GM12872 (cell line): ENCODE measurements around the gene CNTN4.

Source experiments
- TF ChIP-seq, protein P1 (sequence below): IDR thresholded peaks from 3 replicates; pipeline ENCODE4 v1.5.1; 2011; ENCODE audit warnings: low read depth, mild to moderate bottlenecking, low read length, moderate library complexity; ENCODE audit not compliant: insufficient read depth

CNTN4 gene

DNA sequence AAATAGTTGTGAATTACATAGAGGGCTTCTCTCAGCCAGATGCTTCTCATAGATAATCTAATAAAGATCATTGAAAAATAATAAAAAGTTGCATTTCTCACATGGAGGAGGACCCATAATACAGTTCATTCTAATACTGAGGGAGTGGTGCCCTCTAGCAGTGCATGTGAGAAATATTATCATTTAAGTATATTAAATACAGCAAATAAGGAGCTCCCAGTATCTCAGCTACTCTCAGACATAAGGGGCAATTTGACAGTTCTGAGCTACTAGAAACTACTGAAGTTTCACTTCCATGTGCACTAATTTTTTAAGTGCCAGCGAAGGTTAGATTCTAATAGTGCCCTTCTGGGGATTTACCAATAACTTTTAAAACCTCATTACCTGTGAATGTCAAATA, 823.2 kb downstream of the CNTN4 start:
- TF ChIP-seq, protein P1, sequence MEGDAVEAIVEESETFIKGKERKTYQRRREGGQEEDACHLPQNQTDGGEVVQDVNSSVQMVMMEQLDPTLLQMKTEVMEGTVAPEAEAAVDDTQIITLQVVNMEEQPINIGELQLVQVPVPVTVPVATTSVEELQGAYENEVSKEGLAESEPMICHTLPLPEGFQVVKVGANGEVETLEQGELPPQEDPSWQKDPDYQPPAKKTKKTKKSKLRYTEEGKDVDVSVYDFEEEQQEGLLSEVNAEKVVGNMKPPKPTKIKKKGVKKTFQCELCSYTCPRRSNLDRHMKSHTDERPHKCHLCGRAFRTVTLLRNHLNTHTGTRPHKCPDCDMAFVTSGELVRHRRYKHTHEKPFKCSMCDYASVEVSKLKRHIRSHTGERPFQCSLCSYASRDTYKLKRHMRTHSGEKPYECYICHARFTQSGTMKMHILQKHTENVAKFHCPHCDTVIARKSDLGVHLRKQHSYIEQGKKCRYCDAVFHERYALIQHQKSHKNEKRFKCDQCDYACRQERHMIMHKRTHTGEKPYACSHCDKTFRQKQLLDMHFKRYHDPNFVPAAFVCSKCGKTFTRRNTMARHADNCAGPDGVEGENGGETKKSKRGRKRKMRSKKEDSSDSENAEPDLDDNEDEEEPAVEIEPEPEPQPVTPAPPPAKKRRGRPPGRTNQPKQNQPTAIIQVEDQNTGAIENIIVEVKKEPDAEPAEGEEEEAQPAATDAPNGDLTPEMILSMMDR: 0 out of 3 replicates have a peak, but pooled peaks have one; percentile 22

DNA sequence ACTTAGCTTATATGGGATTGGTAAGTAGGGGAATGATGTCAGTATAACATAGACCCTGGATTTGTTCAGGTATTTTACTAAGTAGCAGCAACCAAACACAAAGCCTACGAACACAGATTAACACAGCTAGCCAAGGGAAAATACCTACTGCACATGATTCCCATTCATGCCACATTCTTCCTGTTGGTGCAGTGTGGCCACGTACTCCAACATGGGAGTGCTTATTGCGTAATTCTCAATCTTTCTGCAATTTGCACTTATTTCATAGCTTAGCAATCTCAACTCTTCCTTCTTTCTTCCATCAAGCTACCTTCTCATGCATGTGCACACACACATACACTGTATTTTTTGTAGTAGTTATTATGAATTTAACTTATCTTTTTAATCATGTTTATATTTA, 824.7 kb downstream of the CNTN4 start:
- TF ChIP-seq, protein P1: no peak

DNA sequence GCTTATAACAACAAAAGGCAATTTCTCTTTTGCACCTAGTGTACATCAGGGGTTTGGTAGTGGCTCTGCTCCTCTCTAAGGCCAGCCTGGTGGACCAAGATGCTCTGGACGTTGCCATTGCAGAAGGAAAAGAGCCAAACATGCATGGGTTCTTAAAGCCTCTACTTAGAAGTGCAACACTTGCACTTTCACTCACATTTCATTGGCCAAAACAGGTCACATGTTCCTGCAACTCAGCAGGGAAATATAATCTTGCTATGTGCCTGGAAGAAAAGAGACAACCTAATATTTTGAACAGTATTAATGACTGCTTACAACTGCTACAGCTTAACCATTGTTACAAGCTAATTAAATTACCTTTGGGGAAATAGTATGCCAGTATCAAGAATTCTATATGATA, 828.6 kb downstream of the CNTN4 start:
- TF ChIP-seq, protein P1: no peak

DNA sequence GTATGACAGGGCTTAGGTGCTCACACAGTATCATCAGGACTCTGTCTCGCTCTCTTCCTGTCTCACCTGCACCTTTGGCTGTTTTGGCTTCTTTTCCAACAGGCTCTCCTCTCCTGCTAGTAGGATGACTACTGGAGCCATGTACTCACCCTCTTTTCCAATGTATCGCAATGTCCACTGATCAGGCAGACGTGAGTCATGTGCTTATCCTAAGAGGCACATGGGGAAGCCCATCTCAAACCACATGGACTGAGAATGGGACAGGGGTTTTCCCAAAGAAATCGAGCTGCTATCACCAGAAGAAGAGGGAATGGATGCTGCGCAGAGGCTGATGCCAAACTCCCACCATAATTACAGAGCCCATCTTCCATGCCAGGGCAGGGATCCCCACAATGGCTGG, 830.9 kb downstream of the CNTN4 start:
- TF ChIP-seq, protein P1: no peak

DNA sequence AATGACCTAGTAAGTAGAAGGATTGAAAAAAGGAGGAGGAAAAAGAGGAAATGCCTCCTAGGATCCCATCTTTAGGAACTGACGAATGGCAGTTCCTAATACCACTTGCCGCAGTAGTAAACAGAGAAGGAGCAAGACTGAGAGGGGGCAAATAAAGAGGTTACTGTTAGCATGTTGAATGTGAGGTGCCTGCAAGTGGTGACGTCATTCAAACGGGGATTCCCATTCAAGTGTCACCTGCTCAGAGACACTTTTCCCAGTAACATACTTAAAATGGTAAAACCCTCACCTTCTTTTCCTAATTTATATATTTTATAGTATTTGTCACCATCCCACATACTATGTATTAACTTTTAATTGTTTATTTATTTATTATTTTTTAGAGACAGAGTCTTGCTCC, 832.6 kb downstream of the CNTN4 start:
- TF ChIP-seq, protein P1: no peak

DNA sequence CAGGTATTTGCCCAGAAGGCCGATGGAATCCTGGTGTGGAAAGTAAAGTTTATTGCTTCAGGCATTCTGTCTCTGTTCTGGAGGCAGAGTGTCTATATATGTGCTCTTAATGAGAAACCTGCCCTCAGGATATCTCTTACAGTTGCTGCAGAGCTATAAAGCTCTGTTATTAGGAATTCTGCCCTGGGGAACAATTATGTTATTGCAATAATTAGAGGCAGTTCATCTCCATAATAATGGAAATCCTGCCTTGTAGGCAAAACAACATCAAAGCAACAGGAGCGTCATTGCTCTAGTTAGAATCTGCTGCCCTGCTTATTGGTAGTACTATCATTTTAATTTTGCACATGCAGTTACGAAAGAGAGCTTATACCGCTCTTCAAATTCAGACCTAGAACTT, 835.9 kb downstream of the CNTN4 start:
- TF ChIP-seq, protein P1: no peak

DNA sequence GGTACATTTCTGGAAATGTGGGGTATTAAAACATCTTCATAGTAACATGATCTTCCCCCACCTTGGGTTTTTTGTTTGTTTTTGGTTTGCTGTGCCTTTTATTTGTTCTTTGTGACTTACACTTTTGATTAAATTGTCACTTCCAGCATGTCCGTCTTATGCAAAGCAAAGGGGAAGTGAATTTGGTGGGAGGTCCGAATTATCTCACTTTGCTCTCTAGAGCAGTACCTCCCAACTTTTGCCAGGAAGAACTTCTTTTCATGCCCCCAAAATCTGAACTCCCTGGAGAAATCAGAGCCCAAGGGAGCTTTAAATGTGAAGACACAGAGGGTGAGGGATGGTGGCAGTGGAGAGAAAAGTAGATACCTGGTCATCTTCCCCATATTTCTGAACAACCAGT, 838.4 kb downstream of the CNTN4 start:
- TF ChIP-seq, protein P1: no peak

DNA sequence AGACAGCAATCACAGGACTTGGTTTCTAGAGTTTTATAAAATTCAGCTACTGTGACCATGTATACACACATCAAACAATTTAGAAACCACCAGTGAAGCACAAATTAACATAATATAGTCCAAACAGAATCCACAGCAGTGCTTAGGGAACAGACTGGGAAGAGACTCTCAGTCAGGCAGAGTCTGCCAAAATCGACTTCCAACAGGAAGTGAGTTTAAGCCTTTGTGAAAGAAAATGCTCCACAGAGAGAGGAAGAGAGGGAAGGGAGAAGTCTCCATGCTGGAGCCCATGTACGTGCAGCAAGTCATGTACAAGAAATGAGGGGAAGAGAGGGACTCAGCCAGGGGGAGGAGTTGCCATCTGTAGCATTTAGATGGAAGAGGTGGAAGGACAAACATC, 838.9 kb downstream of the CNTN4 start:
- TF ChIP-seq, protein P1: no peak
